ENCODE data around the gene SLC26A3. TPM values are rescaled to one million over a fixed set of nuclear protein-coding genes. Genes with fewer than 3 reads are reported as not detected.
"Not testable (repeated sequence)": the region's sequence is repeated elsewhere in the genome, so short reads cannot be mapped to it uniquely, and the experiment has no call there.

Gene SLC26A3
- total RNA-seq = not detected

- no peaks in the 10 kb centered on the region for H3K36me3 Mint-ChIP-seq (ENCODE audit: low read depth)
- H3K4me3 Mint-ChIP-seq = no peak within 1 kb of the TSS
- intact Hi-C loops (cut with micrococcal nuclease) = no loop called here
- DNase-seq = no peak
- H3K4me1 Mint-ChIP-seq (ENCODE audit: low read depth) = no peaks in the 10 kb centered on the region
- CTCF ChIA-PET = interaction anchor here (0.6 to 0.7 kb wide), 2 partner anchors 138 to 820 kb away, joined by 3 read pairs; no protein-coding TSS in a partner anchor
- H3K27me3 Mint-ChIP-seq (ENCODE audit: low read depth) = peaks cover 3% of the 10 kb centered on the region
- H3K27ac Mint-ChIP-seq = no peak within 1 kb of the TSS
- no peaks in the 10 kb centered on the region for H3K9me3 Mint-ChIP-seq
Observed at GRCh38 chr7:107803009-107803610, at the start of gene SLC26A3. Gene SLC26A3, minus strand, starts transcription at chr7:107803223. Its CDS starts 8,714 bp downstream, at chr7:107794509.

GRCh38 chr7:107850643-107851042, 47.6 kb upstream of the SLC26A3 start:
- intact Hi-C loops (cut with micrococcal nuclease) = no loop called here
- H3K27me3 Mint-ChIP-seq (ENCODE audit: low read depth) = no peaks in the 10 kb centered on the region
- DNase-seq = no peak
- no peaks in the 10 kb centered on the region for H3K4me1 Mint-ChIP-seq (ENCODE audit: low read depth)
- no peak overlapping the region for H3K4me3 Mint-ChIP-seq
- CTCF ChIA-PET = no interaction called here
- no peaks in the 10 kb centered on the region for H3K36me3 Mint-ChIP-seq (ENCODE audit: low read depth)
- no peak overlapping the region for H3K27ac Mint-ChIP-seq
- H3K9me3 Mint-ChIP-seq = no peaks in the 10 kb centered on the region

- no peak overlapping the region for H3K27ac Mint-ChIP-seq
- no peak for DNase-seq
- no peaks in the 10 kb centered on the region for H3K9me3 Mint-ChIP-seq
- intact Hi-C loops (cut with micrococcal nuclease) = no loop called here
- CTCF ChIA-PET = no interaction called here
- no peak overlapping the region for H3K4me3 Mint-ChIP-seq
- no peaks in the 10 kb centered on the region for H3K27me3 Mint-ChIP-seq (ENCODE audit: low read depth)
- no peaks in the 10 kb centered on the region for H3K4me1 Mint-ChIP-seq (ENCODE audit: low read depth)
- H3K36me3 Mint-ChIP-seq (ENCODE audit: low read depth) = no peaks in the 10 kb centered on the region
Observed at GRCh38 chr7:107850216-107850615, 47.2 kb upstream of the SLC26A3 start.

GRCh38 chr7:107848211-107848610, 45.2 kb upstream of the SLC26A3 start:
- CTCF ChIA-PET; H3K4me3 Mint-ChIP-seq; H3K27ac Mint-ChIP-seq; H3K9me3 Mint-ChIP-seq; H3K4me1 Mint-ChIP-seq (ENCODE audit: low read depth); DNase-seq; H3K36me3 Mint-ChIP-seq (ENCODE audit: low read depth); H3K27me3 Mint-ChIP-seq (ENCODE audit: low read depth); intact Hi-C loops (cut with micrococcal nuclease): not testable (repeated sequence)

- H3K27me3 Mint-ChIP-seq (ENCODE audit: low read depth); intact Hi-C loops (cut with micrococcal nuclease); H3K4me3 Mint-ChIP-seq; H3K9me3 Mint-ChIP-seq; DNase-seq; H3K36me3 Mint-ChIP-seq (ENCODE audit: low read depth); H3K27ac Mint-ChIP-seq; H3K4me1 Mint-ChIP-seq (ENCODE audit: low read depth); CTCF ChIA-PET: not testable (repeated sequence)
Observed at GRCh38 chr7:107847836-107848175, 44.8 kb upstream of the SLC26A3 start.

- Mint-ChIP-seq H3K27ac (no peak overlapping the region), H3K4me1 (ENCODE audit: low read depth) (no peaks in the 10 kb centered on the region), H3K4me3 (no peak overlapping the region), H3K36me3 (ENCODE audit: low read depth) (no peaks in the 10 kb centered on the region), H3K27me3 (ENCODE audit: low read depth) (no peaks in the 10 kb centered on the region), H3K9me3 (no peaks in the 10 kb centered on the region)
- no peak for DNase-seq
- intact Hi-C loops (cut with micrococcal nuclease) = no loop called here
- CTCF ChIA-PET = no interaction called here
Observed at GRCh38 chr7:107847168-107847835, 44.3 kb upstream of the SLC26A3 start.

GRCh38 chr7:107846324-107846723, 43.3 kb upstream of the SLC26A3 start:
- intact Hi-C loops (cut with micrococcal nuclease) = no loop called here
- no peaks in the 10 kb centered on the region for H3K9me3 Mint-ChIP-seq

GRCh38 chr7:107843184-107843583, 40.2 kb upstream of the SLC26A3 start:
- H3K4me1 Mint-ChIP-seq (ENCODE audit: low read depth) = no peaks in the 10 kb centered on the region
- H3K4me3 Mint-ChIP-seq = no peak overlapping the region
- DNase-seq = no peak
- H3K36me3 Mint-ChIP-seq (ENCODE audit: low read depth) = no peaks in the 10 kb centered on the region
- H3K27ac Mint-ChIP-seq = no peak overlapping the region
- no peaks in the 10 kb centered on the region for H3K9me3 Mint-ChIP-seq
- H3K27me3 Mint-ChIP-seq (ENCODE audit: low read depth) = no peaks in the 10 kb centered on the region
- intact Hi-C loops (cut with micrococcal nuclease) = no loop called here
- CTCF ChIA-PET = no interaction called here

More at GRCh38 chr7:107846324-107846723, 43.3 kb upstream of the SLC26A3 start:
- H3K27ac Mint-ChIP-seq = no peak overlapping the region
- H3K36me3 Mint-ChIP-seq (ENCODE audit: low read depth) = no peaks in the 10 kb centered on the region
- no peaks in the 10 kb centered on the region for H3K4me1 Mint-ChIP-seq (ENCODE audit: low read depth)
- no peaks in the 10 kb centered on the region for H3K27me3 Mint-ChIP-seq (ENCODE audit: low read depth)
- H3K4me3 Mint-ChIP-seq = no peak overlapping the region
- CTCF ChIA-PET = interaction anchor here (0.8 kb wide), 1 partner anchor 23 kb away, joined by 3 read pairs; no protein-coding TSS in a partner anchor
- no peak for DNase-seq

GRCh38 chr7:107842213-107842612, 39.2 kb upstream of the SLC26A3 start:
- no peaks in the 10 kb centered on the region for H3K9me3 Mint-ChIP-seq
- no peak for DNase-seq
- no peak overlapping the region for H3K4me3 Mint-ChIP-seq
- no peak overlapping the region for H3K27ac Mint-ChIP-seq
- CTCF ChIA-PET = no interaction called here
- no peaks in the 10 kb centered on the region for H3K27me3 Mint-ChIP-seq (ENCODE audit: low read depth)
- intact Hi-C loops (cut with micrococcal nuclease) = no loop called here
- H3K36me3 Mint-ChIP-seq (ENCODE audit: low read depth) = no peaks in the 10 kb centered on the region
- no peaks in the 10 kb centered on the region for H3K4me1 Mint-ChIP-seq (ENCODE audit: low read depth)

- no peaks in the 10 kb centered on the region for H3K36me3 Mint-ChIP-seq (ENCODE audit: low read depth)
- H3K9me3 Mint-ChIP-seq = no peaks in the 10 kb centered on the region
- CTCF ChIA-PET = no interaction called here
- H3K27me3 Mint-ChIP-seq (ENCODE audit: low read depth) = no peaks in the 10 kb centered on the region
- H3K27ac Mint-ChIP-seq = no peak overlapping the region
- intact Hi-C loops (cut with micrococcal nuclease) = no loop called here
- no peak for DNase-seq
- H3K4me1 Mint-ChIP-seq (ENCODE audit: low read depth) = no peaks in the 10 kb centered on the region
- no peak overlapping the region for H3K4me3 Mint-ChIP-seq
Observed at GRCh38 chr7:107838816-107839565, 36.0 kb upstream of the SLC26A3 start.

- CTCF ChIA-PET = no interaction called here
- no peak overlapping the region for H3K27ac Mint-ChIP-seq
- H3K4me1 Mint-ChIP-seq (ENCODE audit: low read depth) = no peaks in the 10 kb centered on the region
- no peaks in the 10 kb centered on the region for H3K9me3 Mint-ChIP-seq
- H3K4me3 Mint-ChIP-seq = no peak overlapping the region
- no peak for DNase-seq
- H3K36me3 Mint-ChIP-seq (ENCODE audit: low read depth) = no peaks in the 10 kb centered on the region
- H3K27me3 Mint-ChIP-seq (ENCODE audit: low read depth) = no peaks in the 10 kb centered on the region
- intact Hi-C loops (cut with micrococcal nuclease) = no loop called here
Observed at GRCh38 chr7:107838024-107838601, 35.1 kb upstream of the SLC26A3 start.

GRCh38 chr7:107837145-107837512, 34.1 kb upstream of the SLC26A3 start:
- H3K4me1 Mint-ChIP-seq (ENCODE audit: low read depth) = no peaks in the 10 kb centered on the region
- no peaks in the 10 kb centered on the region for H3K27me3 Mint-ChIP-seq (ENCODE audit: low read depth)
- H3K4me3 Mint-ChIP-seq = no peak overlapping the region
- H3K9me3 Mint-ChIP-seq = no peaks in the 10 kb centered on the region
- no peaks in the 10 kb centered on the region for H3K36me3 Mint-ChIP-seq (ENCODE audit: low read depth)
- no peak overlapping the region for H3K27ac Mint-ChIP-seq
- no peak for DNase-seq
- CTCF ChIA-PET = no interaction called here
- intact Hi-C loops (cut with micrococcal nuclease) = no loop called here

All from activated naive CD4-positive, alpha-beta T cell treated with anti-CD3 and anti-CD28 coated beads for 36 hours (primary cell).